Kidney (tissue), 14 donors: ENCODE measurements around the gene TMEM269. TPM values are rescaled to one million over a fixed set of nuclear protein-coding genes. Genes with fewer than 3 reads are reported as not detected.

Experiments
- DNase-seq, 5 donors: peaks; one replicate each; pipeline ENCODE4 v3.0.0-alpha.2; 2013 to 2020
- FAIRE-seq: peaks from 2 replicates; lab custom pipeline; 2012; peaks lifted over from hg19 to GRCh38; lab: Jason Lieb, UNC
- H3K27ac ChIP-seq, 2 donors: one replicate each; pipeline ENCODE4 v1.7.0; 2013; ENCODE audit warnings: low read depth in 2 of 2, low read length in 2 of 2, inconsistent platforms in 1 of 2
- H3K27me3 ChIP-seq: one replicate; pipeline ENCODE4 v1.7.1; 2013; ENCODE audit warnings: low read length, inconsistent platforms; ENCODE audit not compliant: control insufficient read depth, insufficient read depth
- H3K36me3 ChIP-seq, 3 donors: one replicate each; pipeline versions ENCODE4 v1.7.0 to v1.7.1; 2013; ENCODE audit warnings: low read length in 3 of 3, control low read depth in 1 of 3, inconsistent platforms in 1 of 3; ENCODE audit not compliant: insufficient read depth in 3 of 3, control insufficient read depth in 2 of 3
- H3K4me1 ChIP-seq, 3 donors: one replicate each; pipeline versions ENCODE4 v1.7.0 to v1.7.1; 2013; ENCODE audit warnings: low read length in 3 of 3, inconsistent platforms in 1 of 3, low read depth in 1 of 3; ENCODE audit not compliant: control insufficient read depth in 2 of 3, insufficient read depth in 2 of 3
- H3K4me3 ChIP-seq, 3 donors: one replicate each; pipeline versions ENCODE4 v1.7.0 to v1.8.1; 2013; ENCODE audit warnings: low read length in 3 of 3, control low read depth in 1 of 3, inconsistent platforms in 1 of 3
- H3K9ac ChIP-seq, 3 donors: one replicate each; pipeline versions ENCODE4 v1.7.0 to v1.7.1; 2013; ENCODE audit warnings: low read length in 3 of 3, control low read depth in 1 of 3, inconsistent platforms in 1 of 3
- H3K9me3 ChIP-seq, 3 donors: one replicate each; pipeline versions ENCODE4 v1.7.0 to v1.7.1; 2013; ENCODE audit warnings: low read length in 3 of 3, control low read depth in 1 of 3, inconsistent platforms in 1 of 3; ENCODE audit not compliant: control insufficient read depth in 2 of 3, insufficient read depth in 1 of 3
- intact Hi-C: fragments of 100-400 bp; cut with DNase I; formaldehyde crosslinking; loops from one replicate; pipeline ENCODE4 v1.11.1; 2022
- polyA plus RNA-seq: library from polyadenylated mRNA; stranded (reverse); fragments of 350-450 nt; fragmentation: Illumina TruSeq; extraction: RNeasy Lipid Tissue Mini Kit (QIAGEN cat#74804); gene quantifications from one replicate; pipeline ENCODE4 v1.2.3, GENCODE V29; 2014; ENCODE audit warnings: low read depth, low replicate concordance; ENCODE audit not compliant: insufficient read depth
- total RNA-seq: library from RNA; stranded (reverse); fragmentation: NEBNext Ultra II Directional; extraction: Animal tissue kit (Norgen Biotek cat#: 25700); gene quantifications from one replicate; pipeline ENCODE4 v1.2.1, GENCODE V29; 2021
- TF ChIP-seq, protein P1 (sequence below): IDR thresholded peaks from 3 replicates; pipeline ENCODE4 v1.5.1; 2012; ENCODE audit warnings: mild to moderate bottlenecking, moderate library complexity, borderline replicate concordance; ENCODE audit not compliant: insufficient read depth; ENCODE audit errors: extremely low read depth
- donor health status: control.
- donor health status: control.
- donor health status: control.
- donor health status: control.
- donor health status: control.
- donor health status: DM: yes; HTN: yes; CAD: no.
- donor health status: Normal renal cell carcinoma (clear cell type).

TMEM269 gene
- total and polyA plus RNA-seq, 2 donors from 2014 or later, result 0.22 TPM; not detected in 1

DNA sequence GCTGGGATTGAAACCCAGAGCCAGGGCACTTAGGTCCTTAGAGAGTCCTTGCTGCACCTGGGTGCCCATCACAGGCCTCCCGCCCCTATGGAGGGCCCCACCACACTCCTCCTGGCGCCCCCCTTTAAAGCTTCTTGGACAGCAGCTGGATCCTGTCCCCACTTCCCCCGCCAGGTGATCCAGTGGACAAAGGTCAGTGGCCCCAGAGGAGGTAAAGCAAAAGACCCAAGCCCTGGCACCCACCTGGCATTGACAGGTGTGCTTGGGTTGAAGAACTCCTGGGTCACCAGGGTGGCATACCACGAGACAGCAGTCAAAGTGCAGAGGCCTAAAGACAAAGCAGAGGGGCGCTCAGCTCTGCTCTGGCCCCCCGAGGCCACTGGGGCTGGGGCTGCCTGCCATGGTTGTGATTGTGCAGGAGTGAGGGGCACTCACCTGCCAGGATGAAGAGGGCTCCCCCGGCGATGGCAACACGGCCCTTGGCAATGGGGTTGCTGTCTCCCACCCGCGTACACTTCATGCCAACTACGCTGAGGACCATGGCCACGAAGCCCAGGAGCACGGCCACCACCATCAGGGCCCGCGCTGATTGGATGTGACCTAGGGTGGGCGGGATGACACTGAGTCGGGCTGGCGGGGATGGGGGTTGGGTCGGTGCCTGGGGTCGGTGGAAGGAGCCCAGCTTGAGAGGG, 46.7 kb upstream of the TMEM269 start:
- Histone ChIP-seq H3K27ac (no peak overlapping the region), H3K27me3 (no peaks in the 10 kb centered on the region), H3K4me3 (no peak overlapping the region), H3K9ac (no peak overlapping the region), H3K4me1 (peaks cover 0 to 8% (median 3%) of the 10 kb centered on the region in 3 donors), H3K36me3 (peaks cover 0 to 3% (median 0%) of the 10 kb centered on the region in 3 donors), H3K9me3 (no peaks in the 10 kb centered on the region)
- DNase-seq (peak in 1 of 5 donors; percentile 70), FAIRE-seq (no peak)
- TF ChIP-seq, protein P1, sequence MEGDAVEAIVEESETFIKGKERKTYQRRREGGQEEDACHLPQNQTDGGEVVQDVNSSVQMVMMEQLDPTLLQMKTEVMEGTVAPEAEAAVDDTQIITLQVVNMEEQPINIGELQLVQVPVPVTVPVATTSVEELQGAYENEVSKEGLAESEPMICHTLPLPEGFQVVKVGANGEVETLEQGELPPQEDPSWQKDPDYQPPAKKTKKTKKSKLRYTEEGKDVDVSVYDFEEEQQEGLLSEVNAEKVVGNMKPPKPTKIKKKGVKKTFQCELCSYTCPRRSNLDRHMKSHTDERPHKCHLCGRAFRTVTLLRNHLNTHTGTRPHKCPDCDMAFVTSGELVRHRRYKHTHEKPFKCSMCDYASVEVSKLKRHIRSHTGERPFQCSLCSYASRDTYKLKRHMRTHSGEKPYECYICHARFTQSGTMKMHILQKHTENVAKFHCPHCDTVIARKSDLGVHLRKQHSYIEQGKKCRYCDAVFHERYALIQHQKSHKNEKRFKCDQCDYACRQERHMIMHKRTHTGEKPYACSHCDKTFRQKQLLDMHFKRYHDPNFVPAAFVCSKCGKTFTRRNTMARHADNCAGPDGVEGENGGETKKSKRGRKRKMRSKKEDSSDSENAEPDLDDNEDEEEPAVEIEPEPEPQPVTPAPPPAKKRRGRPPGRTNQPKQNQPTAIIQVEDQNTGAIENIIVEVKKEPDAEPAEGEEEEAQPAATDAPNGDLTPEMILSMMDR, result no peak
- intact Hi-C loops, result no loop called here

- DNase-seq, result no peak
- Histone ChIP-seq H3K9ac (peak overlapping the region in 1 of 3 donors; percentile 19), H3K36me3 (peaks cover 0 to 3% (median 0%) of the 10 kb centered on the region in 3 donors), H3K27me3 (no peaks in the 10 kb centered on the region), H3K9me3 (no peaks in the 10 kb centered on the region), H3K27ac (no peak overlapping the region), H3K4me3 (peak overlapping the region in 2 of 3 donors; percentile 40 to 57), H3K4me1 (peaks cover 0 to 8% (median 3%) of the 10 kb centered on the region in 3 donors)
- no peak for FAIRE-seq
- TF ChIP-seq, protein P1, result no peak
- intact Hi-C loops, result no loop called here
Measured at GRCh38 chr1:42738678-42739226, 46.0 kb upstream of the TMEM269 start.

- Histone ChIP-seq H3K9me3 (no peaks in the 10 kb centered on the region), H3K4me3 (peak within 1 kb of the TSS; percentile 27 to 57 (median 40)), H3K9ac (peak within 1 kb of the TSS in 2 of 3 donors; percentile 12 to 19), H3K4me1 (peaks cover 0 to 8% (median 3%) of the 10 kb centered on the region in 3 donors), H3K27me3 (no peaks in the 10 kb centered on the region), H3K27ac (peak within 1 kb of the TSS in 1 of 2 donors; percentile 27), H3K36me3 (peaks cover 0 to 3% (median 0%) of the 10 kb centered on the region in 3 donors)
- TF ChIP-seq, protein P1, result no peak
- FAIRE-seq, result no peak
- intact Hi-C loops, result loop anchor here (10.0 kb wide), 1 partner anchor 155 kb away; no protein-coding TSS in a partner anchor
- peak; percentile 85 to 88 (median 86) for DNase-seq
Measured at GRCh38 chr1:42739753-42740700, 44.8 kb upstream of the TMEM269 start, which contains the start of gene CLDN19. TSS of gene CLDN19 (minus strand) at chr1:42740236. CDS start at chr1:42740063, 173 bp downstream.
